SKM-1 (cell line): ENCODE measurements around the gene TLE5.
"Not testable (repeated sequence)": the region's sequence is repeated elsewhere in the genome, so short reads cannot be mapped to it uniquely, and the experiment has no call there.

ENCODE experiments used
- DNase-seq: peaks from one replicate; lab custom pipeline; 2025; ENCODE audit not compliant: unreplicated experiment; lab: John Stamatoyannopoulos, UW

TLE5 gene

GRCh38 chr19:3045885-3046697 is 16.2 kb downstream of the TLE5 start:
- no peak for DNase-seq

- DNase-seq: no peak
Measured at GRCh38 chr19:3045191-3045590, 17.1 kb downstream of the TLE5 start.

GRCh38 chr19:3042621-3043267 is 19.6 kb downstream of the TLE5 start:
- DNase-seq: no peak

- no peak for DNase-seq
Measured at GRCh38 chr19:3041761-3042620, 20.3 kb downstream of the TLE5 start.

- no peak for DNase-seq
Measured at GRCh38 chr19:3041327-3041726, 21.0 kb downstream of the TLE5 start.

- no peak for DNase-seq
Measured at GRCh38 chr19:3039641-3040077, 22.6 kb downstream of the TLE5 start.

- no peak for DNase-seq
Measured at GRCh38 chr19:3039125-3039524, 23.2 kb downstream of the TLE5 start.

- no peak for DNase-seq
Measured at GRCh38 chr19:3038214-3038613, 24.1 kb downstream of the TLE5 start.

GRCh38 chr19:3036977-3037544 is 25.2 kb downstream of the TLE5 start:
- DNase-seq: not testable (repeated sequence)

GRCh38 chr19:3036119-3036976 is 25.9 kb downstream of the TLE5 start:
- peak; percentile 93 for DNase-seq

- DNase-seq: peak; percentile 94
Measured at GRCh38 chr19:3035542-3036118, 26.7 kb downstream of the TLE5 start.

GRCh38 chr19:3034656-3035541 is 27.4 kb downstream of the TLE5 start:
- DNase-seq: peak; percentile 45

GRCh38 chr19:3034406-3034655 is 28.0 kb downstream of the TLE5 start:
- DNase-seq: no peak

GRCh38 chr19:3033595-3034405 is 28.5 kb downstream of the TLE5 start:
- no peak for DNase-seq

GRCh38 chr19:3031607-3031867 is 30.8 kb downstream of the TLE5 start:
- DNase-seq: no peak

GRCh38 chr19:3029065-3029923 is 33.0 kb downstream of the TLE5 start, which contains the start of gene TLE2:
Gene TLE2, minus strand, starts transcription at chr19:3029280. Its CDS starts 376 bp downstream, at chr19:3028904.
- DNase-seq: no peak

- DNase-seq: no peak
Measured at GRCh38 chr19:3028305-3029064, 33.8 kb downstream of the TLE5 start.
